NCI-H2107 (cell line): ENCODE results near the gene SDC4.

Experiments used
- DNase-seq: peaks from one replicate; lab custom pipeline; 2025; lab: John Stamatoyannopoulos, UW

SDC4 gene

DNA sequence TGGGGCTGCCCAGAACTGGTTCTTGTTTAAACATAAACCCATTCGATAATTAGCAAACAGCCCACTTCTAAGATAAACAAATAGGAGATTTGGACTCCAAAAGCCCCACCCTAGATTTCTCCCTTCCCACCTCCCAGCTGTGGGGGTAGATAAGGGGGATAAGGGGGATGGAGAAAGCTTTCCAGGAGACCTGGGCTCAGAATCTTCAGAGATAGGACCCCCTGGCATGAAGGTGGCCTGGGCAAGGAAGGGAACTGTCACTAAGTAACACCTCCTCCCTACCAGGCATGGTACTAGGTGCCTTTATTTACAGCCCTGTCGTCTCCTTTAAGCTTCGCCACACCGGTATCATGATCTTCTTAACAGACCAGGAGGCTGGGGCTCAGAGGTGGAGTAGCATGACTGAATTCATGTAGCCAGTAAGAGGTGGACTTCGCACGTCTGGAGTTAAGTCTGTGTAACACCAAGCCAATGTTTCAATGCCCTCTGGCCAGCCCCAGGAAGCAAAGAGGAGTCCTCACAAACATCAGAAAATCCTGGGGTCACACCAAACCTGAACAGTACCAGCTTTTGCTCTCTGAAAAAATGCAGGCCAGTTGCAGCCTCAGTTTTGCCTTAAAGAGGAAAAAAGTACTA lies 4.6 kb downstream of the SDC4 start:
- DNase-seq, result no peak

DNA sequence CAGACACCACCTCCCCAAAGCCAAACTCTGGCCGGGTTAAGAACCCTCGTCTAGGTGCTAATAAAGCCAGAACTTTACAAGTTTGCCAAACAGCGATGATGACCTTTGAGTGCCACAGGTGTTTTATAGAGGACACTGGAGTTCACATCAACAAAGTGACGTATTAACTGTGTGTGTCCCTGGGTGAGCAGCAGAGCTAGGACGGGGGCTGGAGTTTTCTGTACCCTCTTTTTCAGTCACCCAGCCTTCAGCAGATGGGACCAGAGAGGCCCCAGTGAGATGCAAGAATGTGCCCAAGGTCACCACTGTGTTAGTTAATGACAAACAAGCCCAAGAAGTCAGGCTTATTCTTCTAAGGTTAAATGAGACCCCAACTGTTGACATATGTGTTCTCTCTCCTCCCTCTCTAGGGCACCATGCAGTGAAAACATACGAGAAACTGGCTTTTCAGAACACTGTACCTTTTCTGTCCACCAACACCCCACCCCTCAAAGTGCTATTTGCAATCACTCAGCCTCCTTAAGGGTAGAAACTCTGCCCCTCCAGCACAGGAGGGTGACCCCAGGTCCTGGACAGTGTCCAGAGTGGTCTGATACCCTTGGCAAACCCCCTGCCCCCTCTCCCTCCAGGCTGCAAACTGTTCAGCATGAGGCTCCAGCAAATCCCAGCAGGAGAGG lies 5.2 kb downstream of the SDC4 start:
- DNase-seq, result no peak

DNA sequence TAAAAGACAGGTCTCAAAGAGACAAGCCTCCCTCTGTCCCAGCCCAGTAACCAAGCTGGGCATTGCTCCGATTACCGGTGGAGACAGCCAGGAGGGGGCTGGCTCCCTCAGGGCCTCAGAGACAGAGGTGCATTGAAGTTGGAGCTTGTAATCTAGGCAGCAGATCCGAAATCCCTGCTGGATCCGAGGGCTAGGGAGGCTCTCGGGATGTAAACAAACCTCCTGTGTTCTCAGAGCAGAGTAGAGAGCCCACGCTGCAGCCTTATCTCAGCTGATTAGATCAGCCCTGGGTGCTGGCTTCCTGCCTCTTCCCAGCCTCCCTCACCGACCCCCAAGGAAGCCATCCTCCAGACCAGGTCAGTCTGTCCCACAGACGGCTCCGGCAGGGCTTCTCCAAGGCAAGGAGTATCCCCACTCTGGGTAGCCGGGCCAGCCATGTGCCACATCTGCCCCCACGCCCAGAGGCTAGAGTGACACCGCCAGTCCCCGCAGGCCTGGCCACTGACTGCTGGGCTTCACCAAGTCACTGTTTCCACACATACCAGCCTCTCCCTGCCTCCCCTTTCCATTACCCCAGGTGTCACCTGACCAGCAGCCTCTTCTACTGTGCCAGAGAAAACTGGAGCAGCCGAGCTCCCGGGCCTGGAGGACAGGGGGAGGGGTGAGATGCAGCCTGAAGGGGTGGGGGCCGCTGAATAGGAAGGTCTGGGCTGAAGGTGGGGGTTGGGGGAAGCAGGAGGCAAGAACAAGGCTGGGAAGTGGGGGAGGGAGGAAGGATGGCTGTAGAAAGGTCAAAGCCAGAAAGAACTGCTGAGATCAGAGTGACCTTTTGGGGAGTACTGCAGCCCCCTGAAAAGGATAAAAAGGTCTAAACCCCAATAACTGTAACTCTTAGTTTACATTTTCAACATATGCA lies 6.0 kb downstream of the SDC4 start:
- no peak for DNase-seq

GRCh38 chr20:45341579-45341938 lies 6.7 kb downstream of the SDC4 start:
- no peak for DNase-seq

DNA sequence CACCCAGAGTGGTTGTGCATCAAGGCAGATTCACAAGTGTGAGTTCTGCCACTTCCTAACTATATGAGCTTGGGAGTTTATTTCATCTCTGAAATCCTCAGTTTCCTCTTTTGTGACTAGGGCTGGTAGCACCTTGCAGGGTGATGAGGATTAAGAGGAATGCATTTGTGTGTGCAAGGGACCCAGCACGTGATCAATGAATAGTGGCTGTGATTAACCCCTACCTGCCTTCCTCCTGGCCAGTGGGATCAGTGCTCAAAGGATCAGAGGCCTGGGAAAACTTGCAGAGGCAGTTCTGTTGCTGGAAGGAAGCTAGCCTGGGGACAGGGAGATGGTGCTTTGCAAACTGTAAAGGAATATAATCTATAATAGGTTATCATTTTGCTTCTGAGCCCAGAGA lies 7.3 kb downstream of the SDC4 start:
- no peak for DNase-seq

DNA sequence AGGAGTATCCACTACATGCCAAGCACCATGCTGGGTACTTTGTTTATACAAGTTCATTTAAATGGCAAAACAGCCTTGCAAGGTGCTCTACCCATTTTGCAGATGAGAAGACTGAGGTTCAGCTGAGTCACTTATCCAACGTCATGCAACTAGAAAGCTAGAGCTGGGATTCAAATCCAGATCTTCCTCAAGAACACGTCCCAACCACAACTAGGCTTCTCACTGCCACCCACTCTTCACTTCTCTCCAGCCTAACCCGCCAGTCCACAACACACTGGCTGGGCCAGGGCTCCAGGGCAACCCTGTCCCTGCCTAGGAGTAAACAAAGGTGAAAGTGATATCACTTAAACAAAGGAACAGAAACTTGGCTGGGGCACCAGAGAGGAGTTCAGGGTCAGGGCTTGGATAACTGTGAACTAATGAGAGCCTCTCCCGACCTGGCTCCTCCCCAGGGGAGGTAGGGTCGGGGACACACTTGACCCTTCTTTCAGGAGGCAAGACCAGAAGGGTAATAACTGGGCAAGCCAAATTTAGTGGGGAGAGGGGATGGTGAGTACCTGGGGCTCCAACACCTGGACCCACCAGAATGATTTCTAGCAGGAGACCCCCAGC lies 7.9 kb downstream of the SDC4 start:
- DNase-seq, result no peak

GRCh38 chr20:45339799-45340198 lies 8.4 kb downstream of the SDC4 start:
- DNase-seq, result no peak

- no peak for DNase-seq
Observed at GRCh38 chr20:45339084-45339483, 9.1 kb downstream of the SDC4 start.

DNA sequence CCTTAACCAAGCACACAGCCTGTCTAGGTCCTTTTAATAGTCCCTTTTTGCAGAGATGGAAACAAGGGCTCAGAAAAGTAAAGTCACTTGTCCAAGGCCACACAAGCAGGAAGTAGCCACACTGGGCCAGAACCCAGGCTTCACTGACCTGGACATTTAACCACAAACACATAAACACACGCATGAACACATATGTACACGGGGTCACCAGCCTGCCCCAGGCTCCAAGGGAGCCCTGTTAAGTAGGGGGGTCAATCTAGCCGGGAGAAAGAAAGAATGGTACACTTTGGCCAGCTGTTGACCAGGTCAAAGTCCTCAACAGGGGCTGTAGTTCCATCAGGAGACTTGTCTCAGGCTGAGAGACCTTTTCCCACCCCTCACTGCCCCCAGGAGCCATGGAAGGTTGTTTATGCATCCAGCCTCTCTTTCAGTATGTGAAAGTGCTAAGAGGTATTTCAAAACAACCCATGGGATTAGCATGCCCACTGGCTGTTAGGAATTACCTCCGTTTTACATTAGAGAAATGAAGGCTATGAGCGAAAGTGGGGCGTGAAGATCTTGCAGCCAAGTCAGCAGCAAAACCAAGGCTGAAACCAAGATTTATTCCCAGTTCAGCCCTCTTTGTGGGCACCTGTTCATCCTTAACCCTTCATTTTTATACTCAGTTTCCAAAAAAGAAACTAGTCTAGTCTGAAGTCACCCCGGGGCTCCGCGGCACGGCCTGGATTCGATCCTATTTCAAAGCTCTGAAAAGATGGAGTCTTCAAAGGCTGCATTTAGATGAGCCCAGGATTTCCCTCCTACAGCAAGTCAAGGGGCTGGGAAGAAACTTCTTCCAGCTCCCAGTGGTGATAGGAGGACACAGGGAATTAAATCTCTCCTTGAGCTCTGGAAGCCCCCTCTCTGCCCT lies 9.8 kb downstream of the SDC4 start:
- DNase-seq, result no peak

DNA sequence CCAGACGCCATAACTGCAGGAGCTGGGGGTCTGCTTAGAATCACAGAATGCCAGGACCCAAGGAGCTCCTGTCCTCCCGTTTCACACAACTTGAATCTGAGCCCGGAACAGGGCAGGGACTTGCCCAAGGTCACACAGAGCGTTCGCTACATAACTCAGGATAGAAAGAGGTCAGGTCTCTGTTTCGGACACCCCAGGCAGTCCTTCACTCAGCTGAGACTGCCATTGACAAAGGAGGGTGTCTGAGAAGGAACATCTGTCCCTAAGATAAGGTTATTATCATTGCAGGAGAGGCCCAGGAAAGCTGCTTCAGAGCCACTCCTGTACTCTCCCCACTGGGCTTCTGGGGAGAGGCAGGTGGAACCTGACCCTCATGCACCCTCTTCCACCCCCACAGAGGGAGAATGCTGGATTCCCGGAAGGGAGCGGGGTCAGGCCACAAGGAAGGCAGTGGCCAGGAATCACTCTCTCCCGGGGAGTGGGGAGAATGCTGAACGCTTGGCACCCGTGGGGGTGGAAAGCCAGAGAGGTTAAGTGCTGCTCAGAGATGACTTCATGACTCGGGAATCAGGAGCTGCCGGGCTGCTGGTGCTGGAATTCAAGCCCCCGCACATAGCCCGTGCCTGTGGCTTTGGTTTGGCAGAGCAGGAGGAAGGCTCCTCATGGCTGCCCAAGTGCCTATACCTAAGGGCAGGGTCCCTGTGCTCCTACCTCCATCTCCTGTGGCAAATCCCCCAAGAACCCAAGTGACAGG lies 10.7 kb downstream of the SDC4 start:
- DNase-seq, result no peak

DNA sequence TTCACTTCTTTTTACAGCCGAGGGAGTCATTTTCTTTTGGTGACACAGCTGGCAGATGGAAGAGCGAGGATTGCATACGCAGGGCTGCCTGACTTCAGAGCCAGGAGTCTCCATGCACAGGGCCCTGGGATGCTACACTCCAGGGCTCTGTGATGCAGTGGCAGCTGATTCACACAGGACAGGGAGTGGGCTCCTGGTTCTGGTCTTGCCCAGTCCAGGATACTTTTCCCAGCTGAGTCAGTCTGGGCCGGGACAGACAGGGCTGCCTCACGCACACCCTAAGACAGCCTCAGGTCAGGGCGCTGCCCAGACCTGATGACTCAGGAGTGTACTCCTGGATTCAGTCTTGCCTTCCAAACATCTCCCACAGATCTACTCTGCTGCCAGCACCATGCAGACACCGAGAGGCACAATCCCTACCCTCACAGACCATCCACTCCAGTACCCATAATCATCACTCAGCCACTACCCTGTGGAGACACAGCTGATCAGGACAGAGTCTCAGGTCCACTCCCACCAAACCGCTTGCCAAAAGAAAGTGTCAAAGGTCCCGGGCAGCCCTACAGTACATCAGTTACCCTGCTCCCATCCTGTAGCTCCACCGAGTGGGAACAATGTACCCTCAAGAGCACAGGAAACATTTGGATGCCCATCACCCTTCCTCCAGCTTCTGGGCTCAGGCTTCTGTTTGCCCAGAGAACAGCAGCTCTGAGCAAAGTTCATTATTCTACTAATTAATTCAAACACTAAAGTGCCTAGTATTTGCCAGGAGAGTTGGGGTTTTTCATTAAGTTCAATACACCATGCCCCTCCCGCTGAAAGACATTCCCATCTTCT lies 11.5 kb downstream of the SDC4 start:
- no peak for DNase-seq

- DNase-seq, result no peak
Observed at GRCh38 chr20:45330476-45330875, 17.7 kb downstream of the SDC4 start.

- no peak for DNase-seq
Observed at GRCh38 chr20:45329497-45330319, 18.5 kb downstream of the SDC4 start.

GRCh38 chr20:45328451-45328850 lies 19.8 kb downstream of the SDC4 start:
- no peak for DNase-seq

DNA sequence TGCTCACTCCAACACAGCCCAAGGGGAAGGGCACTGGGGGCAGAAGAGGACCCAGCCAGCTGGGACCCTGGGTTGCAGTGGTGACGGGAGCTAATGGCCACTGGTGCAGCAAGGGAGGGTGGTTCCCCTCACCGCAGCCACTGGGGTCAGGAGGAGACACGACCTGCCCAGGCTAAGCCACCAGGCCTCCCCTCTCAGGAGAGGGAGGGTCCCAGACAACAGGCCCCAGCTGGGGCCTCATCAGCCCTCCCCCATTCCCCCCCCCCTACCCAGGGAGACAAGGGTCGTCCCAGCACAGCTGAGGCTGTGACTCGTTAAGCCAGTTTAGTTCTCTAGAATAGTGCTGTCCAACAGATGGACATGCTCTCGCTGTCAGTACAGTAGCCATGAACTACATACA lies 22.9 kb downstream of the SDC4 start:
- no peak for DNase-seq

DNA sequence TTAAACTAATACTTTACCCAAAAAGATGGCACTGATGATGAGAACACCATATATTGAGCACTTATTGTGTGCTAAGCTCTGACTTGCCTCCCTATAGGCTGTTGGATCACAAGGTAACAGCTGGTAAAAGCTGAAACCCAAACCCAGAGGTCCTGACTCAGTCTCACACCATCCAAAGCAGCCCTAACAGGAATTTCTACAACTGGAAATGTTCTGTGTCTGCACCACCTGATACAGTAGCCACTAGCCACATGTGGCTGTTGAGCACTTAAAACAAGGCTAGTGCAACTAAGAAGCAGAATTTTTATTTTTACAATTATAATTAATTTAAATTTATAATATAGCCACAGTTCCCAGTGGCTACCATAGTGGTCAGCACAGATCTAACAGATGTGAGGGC lies 24.5 kb downstream of the SDC4 start:
- no peak for DNase-seq

DNA sequence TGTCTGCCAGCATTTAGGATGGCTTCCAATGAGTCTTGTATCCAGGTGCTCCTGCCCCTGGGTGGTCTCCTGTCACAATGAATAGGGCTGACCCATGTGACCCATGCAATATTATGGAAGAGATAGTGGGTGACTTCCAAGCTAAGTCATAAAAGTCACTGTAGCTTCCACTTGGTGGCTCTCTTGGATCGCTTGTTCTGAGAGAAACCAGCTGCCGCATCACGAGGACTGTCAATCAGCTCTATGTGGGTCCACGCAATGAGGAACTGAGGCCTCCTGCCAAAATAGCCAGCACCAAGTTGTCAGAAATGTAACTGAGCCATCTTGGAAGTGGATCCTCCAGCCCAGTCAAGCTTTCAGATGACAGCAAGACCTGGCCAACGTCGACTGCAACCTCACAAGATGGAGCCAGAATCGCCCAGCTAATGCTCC lies 25.3 kb downstream of the SDC4 start:
- DNase-seq, result no peak

DNA sequence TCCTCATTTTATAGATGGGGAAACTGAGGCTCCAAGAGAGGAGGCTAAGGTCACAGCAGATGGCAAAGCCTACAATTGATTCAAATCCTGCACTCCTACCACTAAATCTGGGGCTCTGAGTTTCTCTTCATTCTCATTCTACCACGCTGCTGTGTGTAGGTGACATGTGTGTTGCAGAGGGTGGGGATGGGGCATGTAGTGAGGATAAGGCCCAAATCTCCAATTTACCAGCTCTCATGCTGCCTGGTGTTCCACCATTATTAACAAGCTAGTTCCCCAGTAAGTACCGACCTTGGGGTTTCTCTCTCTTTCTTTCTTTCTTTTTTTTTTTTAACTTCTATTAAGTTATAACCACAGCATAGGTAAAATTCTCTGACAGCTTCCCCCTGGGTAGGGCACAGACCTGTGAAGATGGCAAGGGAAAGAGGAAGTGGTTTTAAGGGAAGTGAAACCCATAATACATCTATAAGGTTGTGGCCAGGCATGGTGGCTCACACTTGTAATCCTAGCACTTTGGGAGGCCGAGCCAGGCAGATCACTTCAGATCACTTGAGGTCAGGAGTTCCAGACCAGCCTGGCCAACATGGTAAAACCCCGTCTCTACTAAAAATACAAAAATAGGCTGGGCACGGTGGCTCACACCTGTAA lies 27.2 kb downstream of the SDC4 start:
- DNase-seq, result no peak
